Hematopoietic multipotent progenitor cell treated with erythropoietin and hydrocortisone succinate and interleukin-3 and kit ligand, for 8 days (in vitro differentiated cells): ENCODE measurements around the gene HYI.
"Not testable (repeated sequence)": the region's sequence is repeated elsewhere in the genome, so short reads cannot be mapped to it uniquely, and the experiment has no call there.

Experiments
- DNase-seq: peaks from one replicate; pipeline ENCODE4 v3.0.0-alpha.2; 2015

The HYI gene

DNA sequence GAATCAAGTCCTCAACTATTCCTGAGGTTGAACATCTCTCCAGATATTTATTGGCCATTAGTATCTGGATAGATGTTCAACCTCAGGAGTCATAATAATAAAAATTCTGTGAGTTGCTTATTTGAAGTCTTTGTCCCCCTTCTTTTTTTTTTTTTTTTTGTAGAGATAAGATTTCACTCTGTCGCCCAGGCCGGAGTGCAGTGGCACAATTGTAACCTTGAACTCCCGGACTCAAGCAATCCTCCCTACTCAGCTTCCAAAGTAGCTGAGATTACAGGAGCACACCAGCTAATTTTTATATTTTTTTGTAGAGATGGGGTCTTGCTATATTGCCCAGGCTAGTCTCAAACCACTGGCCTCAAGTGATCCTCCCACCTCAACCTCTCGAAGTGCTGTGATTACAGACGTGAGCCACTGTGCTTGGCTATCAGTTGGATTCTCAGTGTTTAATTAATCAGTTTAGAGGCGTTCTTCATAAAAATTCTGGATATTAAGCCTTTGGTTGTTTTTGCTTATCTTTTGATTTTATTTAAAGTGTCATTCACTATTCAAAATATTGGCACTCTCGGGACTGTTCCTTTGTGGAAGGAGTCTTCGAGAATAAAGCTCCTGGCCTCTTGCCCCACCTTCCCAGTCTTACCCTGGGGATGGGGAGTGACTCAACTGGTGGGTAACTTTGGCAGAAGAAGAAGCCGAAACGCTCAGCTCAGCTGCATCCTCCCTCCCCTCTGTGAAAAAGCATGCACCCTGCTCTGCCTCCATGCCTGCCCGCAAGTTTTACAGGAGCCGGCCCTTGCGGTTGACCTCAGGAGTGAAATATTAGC is 11.2 kb upstream of the HYI start:
- no peak for DNase-seq

DNA sequence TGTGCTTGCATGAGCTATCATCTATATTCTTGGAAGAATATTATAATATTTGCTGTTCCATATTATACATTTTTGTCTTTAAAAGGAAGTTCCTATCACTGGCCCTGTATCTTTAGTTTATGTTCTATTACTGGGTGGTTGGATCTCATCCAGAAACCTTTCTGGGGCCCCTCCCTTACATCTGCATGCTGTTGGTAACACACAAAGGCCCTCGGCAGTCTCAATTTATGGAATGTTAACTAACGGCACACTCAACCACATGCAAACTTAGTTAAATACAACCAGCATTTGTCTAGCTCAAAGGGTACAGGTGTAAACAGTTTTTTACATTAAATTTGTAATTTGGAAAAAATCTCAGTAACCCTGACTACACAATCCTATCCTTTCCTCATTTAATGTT is 9.7 kb upstream of the HYI start:
- DNase-seq, result peak; percentile 65

DNA sequence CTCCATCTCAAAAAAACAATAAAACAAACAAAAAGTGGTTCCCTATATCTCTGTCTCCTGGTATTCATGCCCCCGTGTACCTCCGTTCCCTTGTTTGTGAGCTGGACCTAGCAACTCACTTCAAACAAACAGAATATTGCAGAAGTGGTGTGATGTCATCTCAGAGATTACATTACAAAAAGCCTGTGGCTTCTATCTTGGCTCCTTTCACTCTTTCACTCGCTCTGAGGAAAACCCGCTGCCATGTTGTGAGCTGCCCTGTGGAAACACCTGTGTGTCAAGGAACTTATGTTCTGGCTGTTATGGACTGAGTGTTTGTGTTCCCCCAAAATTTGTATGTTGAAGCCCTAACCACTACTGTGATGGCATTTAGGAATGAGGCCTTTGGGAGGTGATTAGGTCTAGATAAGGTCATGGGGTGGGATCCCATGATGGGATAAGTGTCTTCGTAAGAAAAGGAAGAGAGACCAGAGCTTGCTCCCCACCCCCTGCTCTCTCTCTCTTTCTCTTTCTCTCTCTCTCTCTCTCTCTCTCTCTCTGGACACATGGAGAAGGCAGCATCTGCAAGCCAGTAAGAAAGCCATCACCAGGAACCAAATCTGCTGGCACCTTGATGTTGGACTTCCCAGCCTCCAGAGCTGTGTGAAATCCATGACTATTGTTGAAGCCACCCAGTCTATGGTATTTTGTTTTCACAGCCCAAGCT is 7.4 kb upstream of the HYI start:
- DNase-seq, result no peak

DNA sequence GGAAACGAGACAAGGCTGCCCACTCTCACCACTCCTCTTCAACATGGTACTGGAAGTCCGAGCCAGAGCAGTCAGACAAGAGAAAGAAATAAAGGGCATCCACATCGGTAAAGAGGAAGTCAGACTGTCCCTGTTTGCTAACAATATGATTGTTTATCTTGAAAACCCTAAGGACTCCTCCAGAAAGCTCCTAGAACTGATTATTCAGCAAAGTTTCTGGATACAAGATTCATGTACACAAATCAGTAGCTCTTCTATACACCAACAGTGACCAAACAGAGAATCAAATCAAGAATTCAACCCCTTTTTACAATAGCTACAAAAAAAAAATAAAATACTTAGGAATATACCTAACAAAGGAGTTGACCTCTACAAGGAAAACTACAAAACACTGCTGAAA is 4.6 kb upstream of the HYI start:
- not testable (repeated sequence) for DNase-seq

DNA sequence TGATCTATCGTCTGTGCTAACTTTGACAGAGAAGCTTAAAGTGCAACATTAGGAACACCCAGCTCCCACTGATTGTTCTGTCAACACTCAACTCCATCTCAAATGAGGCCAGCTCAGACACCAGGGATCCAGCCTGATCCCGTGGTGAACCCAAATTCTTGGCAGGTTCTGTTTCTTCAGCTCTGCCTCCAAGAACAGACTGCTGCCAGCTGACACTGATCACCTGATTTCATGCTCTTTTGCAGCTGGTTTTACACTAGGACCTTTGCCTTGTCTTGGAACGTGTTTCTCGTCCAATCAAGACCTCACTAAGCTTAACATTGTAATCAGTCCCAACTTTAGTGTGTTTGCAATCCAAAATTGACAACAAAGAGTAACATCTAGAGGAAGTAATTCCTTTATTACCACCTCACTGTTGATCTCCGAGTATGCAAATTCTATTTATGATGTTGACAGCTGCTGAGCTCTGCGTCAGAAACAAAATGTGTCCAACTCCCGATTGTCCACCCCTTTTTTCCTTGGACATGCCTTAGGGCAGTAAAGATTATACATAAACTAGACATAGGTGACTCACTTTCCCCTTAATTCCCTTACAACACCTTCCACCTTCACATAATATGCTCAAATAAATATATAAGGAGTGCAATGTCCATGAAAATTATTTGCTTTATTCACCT is 1.6 kb upstream of the HYI start:
- DNase-seq, result no peak

DNA sequence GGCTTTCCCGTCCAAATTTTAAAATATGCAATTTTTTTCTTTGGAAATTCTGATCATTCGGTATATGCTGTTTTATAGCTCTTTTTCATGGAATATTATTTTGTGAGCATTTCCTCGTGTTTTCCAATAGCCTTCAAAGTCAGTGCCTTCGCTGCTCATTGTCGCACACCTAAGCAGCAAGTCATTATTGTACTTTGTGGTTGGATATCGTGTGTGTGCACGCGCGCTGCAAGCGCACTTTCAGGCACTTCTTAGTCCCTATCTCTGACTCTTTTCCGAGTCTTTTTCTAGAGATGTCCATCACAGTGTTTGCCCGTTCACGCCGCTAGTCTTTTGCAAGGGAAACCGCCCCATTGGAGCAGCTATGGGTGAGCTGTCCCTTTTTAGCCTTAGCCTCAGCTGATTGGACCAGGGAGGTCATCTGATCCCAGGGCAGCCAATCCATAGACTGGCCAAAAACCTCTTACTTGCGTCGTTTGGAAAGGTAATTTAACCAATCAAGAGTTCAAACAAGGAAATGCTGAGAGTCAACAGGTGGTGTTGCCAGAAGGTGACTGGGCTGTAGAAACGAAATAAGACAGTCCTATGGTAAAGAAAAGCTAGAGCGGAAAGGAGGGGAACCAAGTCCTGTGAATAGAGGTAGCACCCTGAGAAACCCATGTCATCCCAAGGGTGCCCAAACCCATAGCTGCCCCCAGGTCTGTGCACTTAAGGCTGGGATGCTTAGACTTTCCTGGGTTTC is 710 bp upstream of the HYI start:
- DNase-seq, result peak; percentile 93

DNA sequence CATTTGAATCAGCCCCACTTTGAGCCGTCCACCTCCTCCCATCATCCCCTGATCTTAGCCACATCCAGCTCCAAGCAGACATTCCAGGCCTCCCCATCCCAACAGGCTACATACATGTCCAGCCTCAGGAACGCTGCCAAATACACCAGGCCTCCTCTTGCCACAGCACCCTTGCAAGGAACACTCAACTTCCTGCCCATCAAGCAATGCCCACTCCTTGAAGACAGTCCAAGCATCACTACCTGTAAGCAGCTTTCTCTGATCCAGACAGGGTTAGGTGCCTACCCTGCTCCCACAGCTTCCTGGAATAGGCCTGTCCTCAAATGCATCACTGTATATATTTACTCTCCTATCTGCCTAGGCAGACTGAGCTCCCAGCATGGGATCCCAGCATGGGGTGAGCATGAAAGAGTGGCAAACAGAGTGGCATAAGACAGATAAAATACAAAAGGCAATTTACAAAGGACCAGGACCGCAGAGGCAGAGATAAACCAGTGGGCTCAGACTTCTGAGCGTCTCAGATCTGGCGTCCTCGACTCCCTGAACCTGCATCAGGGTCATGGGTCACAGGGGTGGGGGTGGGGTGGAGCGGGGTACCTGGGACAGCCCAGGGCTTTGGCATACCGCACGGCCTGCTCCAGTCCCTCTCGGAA is 816 bp downstream of the HYI start:
- DNase-seq, result peak; percentile 91

DNA sequence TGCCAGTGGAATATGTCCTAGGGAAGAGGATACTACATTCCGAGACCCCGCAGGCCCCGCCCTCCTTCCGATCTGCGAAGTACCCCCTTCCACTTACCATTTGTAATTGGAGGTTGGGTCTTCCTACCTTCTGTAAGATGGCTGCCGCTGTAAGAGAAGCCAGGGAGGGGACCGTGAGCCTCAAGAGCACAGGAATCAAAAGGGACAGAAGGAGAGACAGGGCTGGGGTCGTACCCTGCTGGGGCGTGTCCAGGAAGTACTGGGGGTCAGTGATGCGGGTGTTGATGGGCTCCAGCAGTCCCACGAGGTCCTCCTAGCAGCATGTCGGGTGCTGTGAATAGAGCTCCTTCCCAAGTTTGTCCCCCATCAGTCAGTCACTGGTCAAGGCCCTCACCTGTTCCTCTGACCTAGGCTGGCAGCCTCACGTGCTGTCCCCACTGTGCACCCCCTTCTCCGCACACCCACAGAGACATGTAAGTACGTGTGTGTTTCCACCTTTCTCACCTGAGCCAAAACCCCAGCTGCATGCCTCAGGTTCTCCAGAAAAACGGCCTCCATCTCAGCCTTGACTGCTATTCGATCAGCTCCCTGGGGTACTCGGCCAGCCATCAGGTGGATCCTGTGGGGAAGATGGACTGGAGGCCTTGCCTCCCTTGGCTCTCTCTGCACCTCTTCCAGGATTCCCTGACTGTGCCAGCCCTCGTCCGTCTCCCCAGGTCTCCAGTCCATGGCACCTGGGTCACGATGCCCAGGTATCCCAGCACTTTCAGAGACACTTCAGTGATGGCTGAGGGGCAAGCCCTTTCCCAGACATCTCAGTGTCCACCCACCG is 1.8 kb downstream of the HYI start:
- no peak for DNase-seq

DNA sequence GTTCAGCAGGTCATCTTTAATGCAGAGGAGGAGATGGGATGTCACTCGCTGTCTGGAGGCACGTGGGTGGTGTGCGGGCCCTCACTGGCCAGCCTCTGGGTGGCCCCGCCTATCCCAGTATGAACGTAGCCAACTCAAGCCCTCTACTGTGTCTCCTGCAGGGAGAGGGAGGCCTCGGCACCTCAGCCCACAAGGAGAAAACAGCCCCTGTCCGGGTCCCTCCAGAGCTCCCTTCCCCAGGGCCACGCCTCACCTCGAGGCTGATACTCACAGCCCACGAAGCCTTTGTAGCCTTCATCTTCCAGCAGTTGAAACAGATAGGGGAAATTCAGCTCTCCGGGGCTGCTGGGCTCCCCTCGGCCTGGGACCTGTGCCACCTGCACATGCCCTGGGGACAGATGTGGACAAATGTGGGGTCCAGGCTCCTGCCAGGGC is 2.6 kb downstream of the HYI start:
- DNase-seq, result no peak

DNA sequence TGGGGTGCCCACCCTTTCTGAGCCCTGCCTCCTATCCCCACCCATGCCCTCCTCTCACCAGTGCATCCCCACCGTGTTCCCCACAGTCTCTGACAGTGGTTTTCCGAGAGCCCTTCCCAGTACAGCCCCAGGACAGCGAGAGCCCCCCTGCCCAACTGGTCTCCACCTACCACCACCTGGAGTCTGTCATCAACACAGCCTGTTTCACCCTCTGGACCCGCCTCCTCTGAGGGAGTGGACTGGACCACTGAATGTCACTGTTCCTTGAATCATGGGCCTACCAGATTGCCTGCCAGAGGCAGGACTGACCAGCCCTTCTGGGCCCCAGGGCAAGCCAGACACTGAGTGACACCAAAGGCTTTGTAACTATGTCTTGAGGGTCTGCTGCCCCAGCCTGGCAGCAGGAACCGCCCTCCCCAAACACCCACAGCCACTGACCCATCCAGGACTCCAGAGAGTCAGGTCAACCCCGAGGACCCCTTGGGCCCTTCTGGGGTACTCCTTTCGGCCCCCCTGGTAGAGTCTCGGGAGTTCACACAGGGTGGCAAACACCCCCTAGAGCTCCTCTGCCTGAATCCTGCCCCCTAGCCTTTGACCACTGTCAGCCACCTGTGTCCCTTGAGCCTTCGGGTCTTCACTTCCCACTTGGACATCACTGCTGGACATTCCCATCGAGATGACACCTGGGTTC is 3.3 kb downstream of the HYI start:
- no peak for DNase-seq

DNA sequence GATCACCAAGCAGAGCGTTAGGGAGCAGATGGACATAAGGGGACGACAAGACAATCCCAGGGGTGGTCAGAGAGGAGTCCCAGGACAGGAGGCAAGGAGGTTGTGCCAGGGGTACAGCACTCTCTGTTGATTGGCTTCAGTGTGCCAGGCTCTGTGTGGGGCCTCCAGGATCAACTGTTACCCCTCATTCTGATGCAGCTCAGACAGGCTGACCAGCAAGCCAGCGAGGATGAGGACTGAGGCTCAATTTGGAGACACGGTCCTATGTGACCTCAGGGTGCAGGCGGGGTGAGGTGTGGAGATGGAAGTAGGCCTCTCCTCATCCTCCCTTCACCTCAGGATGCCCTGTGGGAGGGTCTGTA is 4.0 kb downstream of the HYI start:
- DNase-seq, result no peak

DNA sequence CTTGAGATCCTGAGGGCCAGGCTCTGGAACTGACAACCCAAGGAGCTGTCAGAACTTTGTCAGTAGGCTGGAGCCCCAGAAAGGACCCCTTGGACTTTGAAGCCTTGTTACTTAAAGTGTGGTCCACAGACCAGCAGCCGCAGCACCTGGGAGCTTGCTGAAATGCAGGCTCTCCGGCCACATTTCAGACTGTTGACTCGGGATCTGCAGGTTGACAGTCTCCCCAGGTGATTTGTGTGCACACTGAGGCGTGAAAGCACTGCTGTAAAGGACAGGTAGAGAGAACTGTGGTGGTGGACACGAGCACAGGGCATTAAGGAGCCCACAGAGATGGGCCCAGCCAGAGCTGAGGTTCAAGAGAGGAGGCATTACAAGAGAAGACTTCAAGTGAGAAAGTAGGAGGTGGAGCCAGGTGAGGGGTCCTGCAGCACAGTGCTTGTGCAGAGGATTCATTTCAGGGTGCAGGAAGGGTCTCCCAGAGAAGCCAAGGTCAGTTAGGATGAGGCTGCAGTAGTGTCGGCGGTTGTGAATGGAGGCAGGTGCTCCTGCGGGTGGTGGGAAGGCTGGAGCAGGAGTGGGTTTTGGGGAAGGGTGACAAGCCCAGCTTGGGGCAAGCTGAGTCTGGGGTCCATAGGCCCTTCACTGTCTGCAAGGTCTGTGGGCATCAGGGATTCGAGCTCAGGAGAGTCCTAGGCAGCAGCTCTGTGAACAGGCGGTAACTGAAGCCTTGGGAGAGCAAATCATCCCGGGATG is 4.6 kb downstream of the HYI start:
- no peak for DNase-seq

DNA sequence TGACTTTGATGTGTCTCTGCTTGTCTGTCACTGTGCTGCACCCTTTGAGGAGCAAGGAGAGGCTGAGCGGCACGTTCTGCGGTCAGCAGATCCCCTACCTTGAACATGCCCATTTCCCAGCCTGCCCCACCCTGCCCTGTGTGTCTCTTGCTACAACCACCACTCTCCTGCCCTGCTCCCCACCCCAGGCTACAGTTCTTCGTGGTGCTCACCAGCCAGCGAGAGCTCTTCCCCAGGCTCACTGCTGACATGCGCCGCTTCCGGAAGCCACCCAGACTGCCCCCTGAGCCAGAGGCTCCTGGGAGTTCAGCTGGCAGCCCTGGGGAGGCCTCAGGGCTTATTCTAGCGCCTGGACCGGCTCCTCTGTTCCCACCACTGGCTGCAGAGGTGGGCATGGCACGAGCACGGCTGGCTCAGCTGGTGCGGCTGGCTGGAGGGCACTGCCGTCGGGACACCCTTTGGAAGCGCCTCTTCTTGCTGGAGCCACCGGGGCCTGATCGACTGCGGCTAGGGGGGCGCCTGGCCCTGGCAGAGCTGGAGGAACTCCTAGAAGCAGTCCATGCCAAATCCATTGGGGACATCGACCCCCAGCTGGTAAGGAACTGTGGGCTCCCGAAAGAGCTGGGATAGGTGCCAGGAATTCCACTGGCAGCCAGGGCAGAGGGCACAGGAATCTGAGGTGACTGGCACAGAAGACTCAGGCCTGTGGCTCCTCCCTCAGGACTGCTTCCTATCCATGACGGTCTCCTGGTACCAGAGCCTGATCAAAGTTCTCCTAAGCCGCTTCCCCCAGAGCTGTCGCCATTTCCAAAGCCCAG is 5.6 kb downstream of the HYI start:
- no peak for DNase-seq

DNA sequence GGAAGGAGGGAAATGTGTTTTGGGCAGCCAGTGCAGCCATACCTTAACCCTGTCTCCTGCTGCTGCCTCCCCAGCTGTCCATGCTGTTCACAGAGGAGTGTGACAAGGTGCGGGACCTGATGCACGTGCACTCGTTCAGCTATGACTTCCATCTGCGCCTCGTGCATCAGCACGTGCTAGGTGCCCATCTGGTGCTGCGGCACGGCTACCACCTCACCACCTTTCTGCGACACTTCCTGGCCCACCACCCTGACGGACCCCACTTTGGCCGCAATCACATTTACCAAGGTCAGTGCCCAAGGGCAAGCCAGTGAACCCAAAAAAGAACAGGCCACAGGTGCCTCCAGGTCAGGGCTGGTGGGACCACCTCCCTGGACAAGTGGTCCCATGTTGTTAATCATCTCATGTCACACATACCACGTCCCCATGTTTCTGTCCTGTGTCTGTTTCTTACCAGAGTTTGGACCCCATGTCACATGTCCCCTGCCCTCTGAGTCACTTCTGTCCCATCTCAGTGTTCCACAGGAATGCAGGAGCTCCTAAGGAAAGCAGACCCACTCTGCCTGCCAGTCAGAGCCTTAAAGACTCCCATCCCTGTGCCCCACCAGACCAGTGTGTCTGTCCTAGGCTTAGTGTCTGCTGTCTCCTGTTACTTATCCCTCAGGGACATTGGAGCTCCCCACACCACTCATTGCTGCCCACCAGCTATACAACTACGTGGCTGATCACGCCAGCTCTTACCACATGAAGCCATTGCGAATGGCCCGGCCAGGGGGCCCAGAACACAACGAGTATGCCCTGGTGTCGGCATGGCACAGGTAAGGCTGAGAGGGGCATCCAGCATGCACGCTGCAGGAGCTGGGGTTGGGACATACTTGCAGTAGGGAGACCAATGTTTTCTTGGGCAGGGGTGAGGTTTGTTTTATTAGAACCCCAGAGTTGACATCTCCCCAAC is 6.6 kb downstream of the HYI start:
- DNase-seq, result no peak

DNA sequence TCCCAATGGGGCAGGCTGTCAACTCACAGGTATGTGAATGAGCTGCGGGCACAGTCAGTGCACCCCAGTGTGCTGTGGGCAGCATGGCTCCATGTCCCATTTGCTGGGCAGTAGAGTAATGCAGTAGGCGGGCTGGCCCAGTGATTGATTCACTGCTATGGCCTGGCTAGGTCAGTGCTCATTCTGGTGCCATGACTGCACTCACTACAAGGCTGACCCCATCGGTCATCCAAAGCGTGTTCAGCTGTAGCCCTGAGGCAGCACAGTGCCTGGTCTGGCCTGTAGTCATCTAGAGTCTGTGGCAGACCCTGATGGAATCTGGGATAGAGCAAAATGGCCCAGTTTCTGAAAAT is 7.4 kb downstream of the HYI start:
- no peak for DNase-seq

DNA sequence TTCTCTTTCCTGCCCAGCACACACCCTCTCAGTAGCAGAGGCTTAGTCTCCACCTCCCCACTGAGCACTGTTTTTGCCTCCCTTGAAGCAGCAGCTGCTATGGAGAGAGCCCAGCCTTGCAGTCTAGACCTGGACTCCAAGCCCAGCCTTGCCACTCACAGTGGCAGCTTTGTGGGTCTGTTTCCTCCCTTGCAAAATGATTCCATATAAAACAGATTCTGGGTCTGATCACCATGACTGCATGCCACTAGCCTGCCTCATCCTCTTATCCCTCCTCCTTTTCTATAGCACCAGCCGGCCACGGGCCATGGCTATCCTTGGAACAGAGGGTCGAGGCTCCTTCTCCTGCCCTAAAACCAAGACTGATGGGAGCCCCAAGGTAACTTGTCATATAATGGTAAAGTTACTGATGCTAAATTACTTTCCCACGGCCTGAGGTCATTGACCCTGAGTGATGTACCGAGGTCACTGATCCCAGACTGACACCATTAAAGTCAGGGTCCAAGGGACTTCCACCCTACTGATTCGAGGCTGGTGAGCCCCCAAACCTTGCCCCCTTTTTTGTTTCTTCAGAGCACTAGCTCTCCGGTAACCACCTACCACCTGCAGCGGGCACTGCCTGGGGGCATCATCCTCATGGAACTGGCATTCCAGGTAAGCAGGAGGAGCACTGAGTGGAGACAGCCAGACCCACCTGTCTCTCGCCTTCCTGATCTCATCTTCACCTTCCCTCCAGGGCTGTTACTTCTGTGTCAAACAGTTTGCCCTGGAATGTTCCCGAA is 7.9 kb downstream of the HYI start:
- no peak for DNase-seq

DNA sequence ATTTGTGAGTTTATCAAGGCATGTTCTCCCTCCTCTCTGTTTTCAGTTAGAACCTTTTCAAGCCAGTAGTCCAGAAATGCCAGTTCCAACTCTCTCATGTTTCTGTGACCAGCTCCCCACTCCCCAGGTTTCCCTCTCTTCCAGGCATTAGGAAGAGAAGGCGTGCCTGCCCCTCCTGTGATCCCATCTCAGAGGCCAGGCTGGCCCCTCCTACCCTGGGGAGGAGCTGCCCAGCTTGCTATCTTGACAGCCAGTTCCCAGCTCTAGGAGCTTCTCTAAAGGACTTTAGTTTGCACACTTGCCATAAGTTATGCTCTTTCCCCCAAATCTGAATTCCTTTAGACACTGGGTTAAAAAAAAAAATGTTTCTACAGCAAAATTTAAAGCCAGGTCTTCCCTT is 8.9 kb downstream of the HYI start:
- peak; percentile 35 for DNase-seq
